ENCODE data around the gene FOXO3. TPM values are rescaled to one million over a fixed set of nuclear protein-coding genes. Genes with fewer than 3 reads are reported as not detected.

Gene FOXO3
- total and polyA plus RNA-seq, 2 experiments from 2014 or later, result 19.7 to 36.6 TPM

GRCh38 chr6:108578595-108579327, 18.0 kb downstream of the FOXO3 start:
- no peaks in the 10 kb centered on the region for H3K9me3 ChIP-seq (ENCODE audit: low read depth)
- H4K20me1 ChIP-seq (ENCODE audit: insufficient read depth), result peaks cover 26% of the 10 kb centered on the region
- TF ChIP-seq EZH2 (IDR thresholded peaks at IDR 0.05; ENCODE audit: insufficient read depth, poor library complexity, severe bottlenecking) (no peak), EZH2phosphoT487 (IDR thresholded peaks at IDR 0.05; ENCODE audit: insufficient read depth, low read depth) (no peak)
- H3K4me1 ChIP-seq (ENCODE audit: insufficient read depth), result peaks cover 49% of the 10 kb centered on the region
- peaks cover 100% of the 10 kb centered on the region for H3K79me2 ChIP-seq (ENCODE audit: insufficient read depth)
- no peak overlapping the region for H2AFZ ChIP-seq
- no peaks in the 10 kb centered on the region for H3K27me3 ChIP-seq (replicated peaks; ENCODE audit: insufficient read depth)
- H3K27ac ChIP-seq, result no peak overlapping the region
- in situ Hi-C loops (cut with MboI), result no loop called here
- H3K36me3 ChIP-seq (ENCODE audit: low read depth), result no peaks in the 10 kb centered on the region
- no peak overlapping the region for H3K4me3 ChIP-seq
- H3K4me2 ChIP-seq (ENCODE audit: unreplicated experiment), result peak overlapping the region; percentile 35
- no peaks in the 10 kb centered on the region for H3K9me2 ChIP-seq (ENCODE audit: insufficient read depth)
- H3K9ac ChIP-seq, result no peak overlapping the region
- peaks cover 47% of the 10 kb centered on the region for H3F3A ChIP-seq (ENCODE audit: insufficient read depth)
- 80 to 84% methylated on average over 9 of the region's 9 CpGs for WGBS, 2 experiments (ENCODE audit: low coverage in 1 of 2, low lambda C conversion rate in 2 of 2, missing lambda C conversion rate in 2 of 2)
- DNase-seq, result peak; percentile 64

- no peaks in the 10 kb centered on the region for H3K9me3 ChIP-seq (ENCODE audit: low read depth)
- no peak for DNase-seq
- peaks cover 100% of the 10 kb centered on the region for H3K79me2 ChIP-seq (ENCODE audit: insufficient read depth)
- H3K4me2 ChIP-seq (ENCODE audit: unreplicated experiment), result no peak overlapping the region
- H3K36me3 ChIP-seq (ENCODE audit: low read depth), result no peaks in the 10 kb centered on the region
- H3K4me1 ChIP-seq (ENCODE audit: insufficient read depth), result peaks cover 50% of the 10 kb centered on the region
- no peak overlapping the region for H3K4me3 ChIP-seq
- H3K9ac ChIP-seq, result no peak overlapping the region
- H3K9me2 ChIP-seq (ENCODE audit: insufficient read depth), result no peaks in the 10 kb centered on the region
- in situ Hi-C loops (cut with MboI), result no loop called here
- H2AFZ ChIP-seq, result no peak overlapping the region
- H3K27ac ChIP-seq, result no peak overlapping the region
- no peaks in the 10 kb centered on the region for H3K27me3 ChIP-seq (replicated peaks; ENCODE audit: insufficient read depth)
- no peak for TF ChIP-seq EZH2phosphoT487 (IDR thresholded peaks at IDR 0.05; ENCODE audit: insufficient read depth, low read depth)
- no peak for TF ChIP-seq EZH2 (IDR thresholded peaks at IDR 0.05; ENCODE audit: insufficient read depth, poor library complexity, severe bottlenecking)
- WGBS, 2 experiments (ENCODE audit: low coverage in 1 of 2, low lambda C conversion rate in 2 of 2, missing lambda C conversion rate in 2 of 2), result 98% methylated on average over 2 of the region's 2 CpGs
- H3F3A ChIP-seq (ENCODE audit: insufficient read depth), result peaks cover 47% of the 10 kb centered on the region
- H4K20me1 ChIP-seq (ENCODE audit: insufficient read depth), result peaks cover 26% of the 10 kb centered on the region
These were observed 18.6 kb downstream of the FOXO3 start for GRCh38 chr6:108579328-108579721.

- Histone ChIP-seq H3K9me2 (ENCODE audit: insufficient read depth) (no peaks in the 10 kb centered on the region), H4K20me1 (ENCODE audit: insufficient read depth) (peaks cover 26% of the 10 kb centered on the region), H3F3A (ENCODE audit: insufficient read depth) (peaks cover 47% of the 10 kb centered on the region), H3K4me2 (ENCODE audit: unreplicated experiment) (peak overlapping the region; percentile 80), H3K27ac (peak overlapping the region; percentile 69), H3K27me3 (replicated peaks; ENCODE audit: insufficient read depth) (no peaks in the 10 kb centered on the region), H3K4me3 (peak overlapping the region; percentile 58), H3K9ac (peak overlapping the region; percentile 47; the same call in 1 of the 2 replicates), H3K79me2 (ENCODE audit: insufficient read depth) (peaks cover 98% of the 10 kb centered on the region), H3K36me3 (ENCODE audit: low read depth) (no peaks in the 10 kb centered on the region), H2AFZ (no peak overlapping the region), H3K4me1 (ENCODE audit: insufficient read depth) (peaks cover 54% of the 10 kb centered on the region), H3K9me3 (ENCODE audit: low read depth) (no peaks in the 10 kb centered on the region)
- 96 to 97% methylated on average over 2 of the region's 2 CpGs for WGBS, 2 experiments (ENCODE audit: low coverage in 1 of 2, low lambda C conversion rate in 2 of 2, missing lambda C conversion rate in 2 of 2)
- DNase-seq, result no peak
- in situ Hi-C loops (cut with MboI), result no loop called here
- TF ChIP-seq EZH2phosphoT487 (IDR thresholded peaks at IDR 0.05; ENCODE audit: insufficient read depth, low read depth) (no peak), EZH2 (IDR thresholded peaks at IDR 0.05; ENCODE audit: insufficient read depth, poor library complexity, severe bottlenecking) (no peak)
These were observed 19.9 kb downstream of the FOXO3 start for GRCh38 chr6:108580646-108581045.

GRCh38 chr6:108581237-108581931, 20.7 kb downstream of the FOXO3 start:
- peak overlapping the region; percentile 58 for H3K4me3 ChIP-seq
- no peak overlapping the region for H2AFZ ChIP-seq
- H3K36me3 ChIP-seq (ENCODE audit: low read depth), result no peaks in the 10 kb centered on the region
- in situ Hi-C loops (cut with MboI), result no loop called here
- peak overlapping the region; percentile 47 for H3K9ac ChIP-seq
- no peaks in the 10 kb centered on the region for H3K9me2 ChIP-seq (ENCODE audit: insufficient read depth)
- H3K4me1 ChIP-seq (ENCODE audit: insufficient read depth), result peaks cover 62% of the 10 kb centered on the region
- peaks cover 98% of the 10 kb centered on the region for H3K79me2 ChIP-seq (ENCODE audit: insufficient read depth)
- peaks cover 26% of the 10 kb centered on the region for H4K20me1 ChIP-seq (ENCODE audit: insufficient read depth)
- TF ChIP-seq EZH2phosphoT487 (IDR thresholded peaks at IDR 0.05; ENCODE audit: insufficient read depth, low read depth), result no peak
- no peak for TF ChIP-seq EZH2 (IDR thresholded peaks at IDR 0.05; ENCODE audit: insufficient read depth, poor library complexity, severe bottlenecking)
- no peaks in the 10 kb centered on the region for H3K27me3 ChIP-seq (replicated peaks; ENCODE audit: insufficient read depth)
- peak overlapping the region; percentile 80 for H3K4me2 ChIP-seq (ENCODE audit: unreplicated experiment)
- WGBS, 2 experiments (ENCODE audit: low coverage in 1 of 2, low lambda C conversion rate in 2 of 2, missing lambda C conversion rate in 2 of 2), result 6 to 8% methylated on average over 3 of the region's 3 CpGs
- peak; percentile 77 for DNase-seq
- peaks cover 47% of the 10 kb centered on the region for H3F3A ChIP-seq (ENCODE audit: insufficient read depth)
- peak overlapping the region; percentile 69 for H3K27ac ChIP-seq
- no peaks in the 10 kb centered on the region for H3K9me3 ChIP-seq (ENCODE audit: low read depth)

All from GM23248 (cell line).